ENCODE results near the gene FIBCD1. TPM values are rescaled to one million over a fixed set of nuclear protein-coding genes. Genes with fewer than 3 reads are reported as not detected.

FIBCD1 gene
- total and polyA plus RNA-seq, 9 of the 15 experiments (the other 6 are each of a cell fraction or from before 2014, with no cell fraction given): 0.53 to 1.2 (median 0.95) TPM; not detected in 4

DNA sequence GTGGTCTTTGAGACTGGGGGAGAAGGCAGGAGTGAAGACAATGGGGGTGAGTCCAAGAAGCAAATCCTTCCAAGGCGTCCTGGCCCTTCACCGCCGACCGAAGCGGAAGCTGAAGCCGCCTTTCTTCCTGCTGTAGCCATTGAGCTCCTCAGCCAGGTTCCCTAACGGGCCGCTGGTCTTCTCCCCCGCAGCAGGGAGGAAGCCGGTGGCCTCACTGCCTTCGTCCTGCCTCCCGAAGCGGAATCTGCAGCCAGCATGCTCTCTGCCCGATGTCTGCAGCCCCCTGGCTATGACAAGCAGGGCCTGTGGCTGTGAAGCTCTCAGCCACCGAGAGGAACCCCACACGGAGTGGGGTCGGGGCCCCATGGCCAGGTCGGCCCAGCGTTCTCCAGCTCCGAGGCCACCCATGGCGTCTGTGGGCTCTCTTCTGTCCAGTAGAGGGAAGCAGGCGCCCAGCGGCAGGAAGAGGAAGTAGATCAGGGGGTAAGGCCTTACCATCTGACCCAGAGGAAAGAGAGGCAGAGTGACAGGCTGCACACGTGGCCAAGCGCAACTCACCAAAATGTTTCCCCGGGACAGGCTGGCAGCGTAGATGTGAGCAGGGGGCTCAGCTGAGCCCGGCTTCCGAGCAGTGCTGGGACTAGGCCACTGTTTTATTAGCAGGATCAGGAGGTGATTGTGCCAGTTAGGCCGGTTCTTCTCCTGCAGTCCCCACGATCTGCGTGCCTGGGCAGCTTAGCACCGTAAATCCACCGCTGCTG lies 45.5 kb downstream of the FIBCD1 start (continued):
- TF ChIP-seq THRAP3 (IDR thresholded peaks at IDR 0.05; ENCODE audit: borderline replicate concordance) (no peak), KLF16 (IDR thresholded peaks at IDR 0.05) (no peak)
- TF ChIP-seq, protein P1, sequence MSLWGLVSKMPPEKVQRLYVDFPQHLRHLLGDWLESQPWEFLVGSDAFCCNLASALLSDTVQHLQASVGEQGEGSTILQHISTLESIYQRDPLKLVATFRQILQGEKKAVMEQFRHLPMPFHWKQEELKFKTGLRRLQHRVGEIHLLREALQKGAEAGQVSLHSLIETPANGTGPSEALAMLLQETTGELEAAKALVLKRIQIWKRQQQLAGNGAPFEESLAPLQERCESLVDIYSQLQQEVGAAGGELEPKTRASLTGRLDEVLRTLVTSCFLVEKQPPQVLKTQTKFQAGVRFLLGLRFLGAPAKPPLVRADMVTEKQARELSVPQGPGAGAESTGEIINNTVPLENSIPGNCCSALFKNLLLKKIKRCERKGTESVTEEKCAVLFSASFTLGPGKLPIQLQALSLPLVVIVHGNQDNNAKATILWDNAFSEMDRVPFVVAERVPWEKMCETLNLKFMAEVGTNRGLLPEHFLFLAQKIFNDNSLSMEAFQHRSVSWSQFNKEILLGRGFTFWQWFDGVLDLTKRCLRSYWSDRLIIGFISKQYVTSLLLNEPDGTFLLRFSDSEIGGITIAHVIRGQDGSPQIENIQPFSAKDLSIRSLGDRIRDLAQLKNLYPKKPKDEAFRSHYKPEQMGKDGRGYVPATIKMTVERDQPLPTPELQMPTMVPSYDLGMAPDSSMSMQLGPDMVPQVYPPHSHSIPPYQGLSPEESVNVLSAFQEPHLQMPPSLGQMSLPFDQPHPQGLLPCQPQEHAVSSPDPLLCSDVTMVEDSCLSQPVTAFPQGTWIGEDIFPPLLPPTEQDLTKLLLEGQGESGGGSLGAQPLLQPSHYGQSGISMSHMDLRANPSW (CRISPR knock-in tag; IDR thresholded peaks at IDR 0.05): peak; percentile 93
- TF ChIP-seq, protein P2, sequence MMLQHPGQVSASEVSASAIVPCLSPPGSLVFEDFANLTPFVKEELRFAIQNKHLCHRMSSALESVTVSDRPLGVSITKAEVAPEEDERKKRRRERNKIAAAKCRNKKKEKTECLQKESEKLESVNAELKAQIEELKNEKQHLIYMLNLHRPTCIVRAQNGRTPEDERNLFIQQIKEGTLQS (IDR thresholded peaks at IDR 0.05): no peak
- TF ChIP-seq, protein P2 (CRISPR knock-in tag; conservative IDR thresholded peaks at IDR 0.05): peak; percentile 30; the same call in 1 of the 2 replicates

All from K562 (cell line).